Fibroblast of lung (primary cell): ENCODE measurements around the gene ABCA10.
A peak's percentile ranks its signal among the peaks of the same experiment; 100 is the strongest.

Experiments used
- EZH2 ChIP-seq: IDR thresholded peaks from 2 replicates; pipeline ENCODE4 v1.5.1; 2012; ENCODE audit warnings: low read length, control low read depth, mild to moderate bottlenecking; ENCODE audit errors: missing control alignments
- TF ChIP-seq, protein P1 (sequence below), 2 donors: IDR thresholded peaks in 1 of 2; conservative IDR thresholded peaks in 1 of 2; 1 replicate in 1 of 2; 2 replicates in 1 of 2; pipeline ENCODE4 v1.5.1; 2011 to 2012; ENCODE audit warnings: low read length in 2 of 2, control low read depth in 1 of 2, inconsistent platforms in 1 of 2, low read depth in 1 of 2, mild to moderate bottlenecking in 1 of 2

DNA sequence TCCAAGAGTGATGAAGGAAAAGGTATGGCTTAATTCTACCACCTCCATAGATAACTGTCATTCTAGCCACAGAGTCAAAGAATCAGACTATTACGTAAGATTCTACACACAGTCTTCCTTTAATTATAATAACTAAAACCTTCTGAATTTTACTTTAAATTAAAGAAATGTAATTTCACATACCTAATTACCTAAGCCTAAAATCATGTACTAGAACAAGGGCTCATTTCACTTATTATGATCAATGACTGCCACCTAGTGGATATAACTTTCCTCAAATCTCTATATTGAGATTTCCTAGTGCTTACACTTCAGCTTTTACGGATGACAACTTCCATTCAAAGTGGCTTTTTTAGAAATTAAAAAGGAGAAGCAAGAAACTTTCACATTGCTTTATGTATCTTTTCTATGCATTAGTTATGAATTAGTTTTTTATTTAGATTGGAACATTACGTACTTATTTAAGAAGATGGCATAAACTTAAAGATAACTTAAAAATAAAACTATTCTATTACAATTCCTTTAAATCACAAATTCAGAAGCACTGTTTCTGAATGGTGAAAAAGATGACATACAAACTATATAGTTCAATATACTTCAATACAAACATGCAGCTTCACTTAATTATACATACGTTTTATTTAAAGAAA, 18.2 kb upstream of the ABCA10 start:
- TF ChIP-seq, protein P1, sequence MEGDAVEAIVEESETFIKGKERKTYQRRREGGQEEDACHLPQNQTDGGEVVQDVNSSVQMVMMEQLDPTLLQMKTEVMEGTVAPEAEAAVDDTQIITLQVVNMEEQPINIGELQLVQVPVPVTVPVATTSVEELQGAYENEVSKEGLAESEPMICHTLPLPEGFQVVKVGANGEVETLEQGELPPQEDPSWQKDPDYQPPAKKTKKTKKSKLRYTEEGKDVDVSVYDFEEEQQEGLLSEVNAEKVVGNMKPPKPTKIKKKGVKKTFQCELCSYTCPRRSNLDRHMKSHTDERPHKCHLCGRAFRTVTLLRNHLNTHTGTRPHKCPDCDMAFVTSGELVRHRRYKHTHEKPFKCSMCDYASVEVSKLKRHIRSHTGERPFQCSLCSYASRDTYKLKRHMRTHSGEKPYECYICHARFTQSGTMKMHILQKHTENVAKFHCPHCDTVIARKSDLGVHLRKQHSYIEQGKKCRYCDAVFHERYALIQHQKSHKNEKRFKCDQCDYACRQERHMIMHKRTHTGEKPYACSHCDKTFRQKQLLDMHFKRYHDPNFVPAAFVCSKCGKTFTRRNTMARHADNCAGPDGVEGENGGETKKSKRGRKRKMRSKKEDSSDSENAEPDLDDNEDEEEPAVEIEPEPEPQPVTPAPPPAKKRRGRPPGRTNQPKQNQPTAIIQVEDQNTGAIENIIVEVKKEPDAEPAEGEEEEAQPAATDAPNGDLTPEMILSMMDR (conservative IDR thresholded peaks at IDR 0.05 in 1 of 2, IDR thresholded peaks at IDR 0.05 in 1 of 2; ENCODE audit: low read depth in 1 of 2, low read length in 2 of 2), result peak; percentile 15 to 38
- no peak for TF ChIP-seq EZH2
